Measurements from ENCODE around the gene ZBTB7A. TPM values are rescaled to one million over a fixed set of nuclear protein-coding genes. Genes with fewer than 3 reads are reported as not detected.

Gene ZBTB7A
- total RNA-seq, 1 donor from 2014 or later, result 19.1 TPM

DNA sequence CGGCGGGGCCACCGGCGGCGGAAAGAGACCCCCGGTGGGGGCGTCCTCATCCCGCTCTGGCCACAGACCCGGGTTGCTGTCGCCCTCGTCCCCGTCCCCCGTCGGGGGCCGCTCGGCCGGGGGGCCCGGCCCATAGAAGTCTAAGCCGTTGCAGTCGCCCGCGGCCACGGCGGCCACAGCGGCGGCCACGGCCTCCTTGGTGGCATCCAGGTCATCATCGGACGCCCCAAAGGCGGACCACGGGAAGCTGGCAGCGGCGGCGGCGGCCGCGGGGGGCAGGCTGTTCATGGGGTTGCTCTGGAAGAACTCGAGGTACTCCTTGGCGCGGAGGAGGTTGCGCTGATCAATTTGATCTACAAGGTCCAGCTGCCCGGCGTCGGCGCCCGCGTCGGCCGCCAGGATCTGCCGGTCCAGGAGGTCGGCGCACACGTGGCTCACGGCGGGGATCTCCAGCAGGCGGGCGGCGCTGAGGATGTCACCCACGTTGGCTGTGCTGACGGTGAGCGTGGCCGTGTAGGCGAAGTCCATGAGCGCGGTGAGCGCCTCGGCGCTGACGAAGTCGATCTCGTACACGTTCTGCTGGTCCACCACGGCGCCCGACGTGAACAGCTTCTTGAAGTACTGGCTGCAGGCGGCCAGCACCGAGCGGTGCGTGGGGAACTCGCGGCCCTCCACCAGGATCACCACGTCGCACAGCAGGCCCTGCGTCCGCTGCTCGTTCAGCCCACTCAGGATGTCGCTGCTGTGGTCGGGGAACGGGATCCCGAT lies 12.1 kb downstream of the ZBTB7A start:
- no peaks in the 10 kb centered on the region for H3K9me3 Mint-ChIP-seq (ENCODE audit: low read depth)
- TF ChIP-seq CTCF (IDR thresholded peaks at IDR 0.05; ENCODE audit: unreplicated experiment), result no peak

DNA sequence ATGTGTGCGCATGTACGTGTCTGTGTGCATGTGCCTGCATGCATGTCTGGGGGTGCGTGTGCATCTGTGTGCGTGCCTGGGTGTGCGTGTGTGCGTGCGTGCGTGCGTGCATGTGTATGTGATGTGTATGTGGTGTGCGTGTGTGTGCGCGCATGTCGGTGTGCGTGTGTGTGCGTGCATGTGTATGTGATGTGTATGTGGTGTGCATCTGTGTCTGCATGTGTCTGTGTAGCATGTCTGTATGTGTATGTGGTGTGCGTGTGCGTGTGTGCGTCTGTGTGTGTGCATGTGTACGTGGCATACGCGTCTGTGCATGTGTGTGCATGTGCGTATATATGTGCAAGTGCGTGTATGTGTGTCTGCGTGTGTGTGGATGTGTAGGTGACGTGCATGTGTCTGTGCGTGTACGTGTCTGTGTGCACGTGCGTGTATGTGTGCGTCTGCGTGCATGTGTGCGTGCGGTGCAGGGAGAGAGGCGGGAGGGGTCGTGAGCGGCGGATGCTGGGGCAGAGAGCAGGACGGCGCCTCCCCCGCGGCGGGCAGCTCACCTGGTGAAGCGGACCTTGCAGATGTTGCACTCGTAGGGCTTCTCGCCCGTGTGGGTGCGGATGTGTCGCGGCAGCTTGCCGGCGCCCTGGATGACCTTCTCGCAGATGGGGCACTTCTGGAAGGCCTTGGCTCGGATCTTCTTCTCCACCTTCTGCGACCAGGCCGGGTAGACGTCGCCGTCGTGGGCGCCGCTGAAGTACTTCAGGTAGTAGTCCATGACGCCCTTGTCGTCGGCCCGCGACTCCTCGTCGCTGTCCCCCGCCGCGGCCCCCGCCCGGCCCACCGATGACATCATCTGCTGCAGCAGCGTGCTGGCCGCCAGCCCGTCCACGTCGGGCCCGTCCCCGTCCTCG lies 13.0 kb downstream of the ZBTB7A start:
- no peak for TF ChIP-seq CTCF (IDR thresholded peaks at IDR 0.05; ENCODE audit: unreplicated experiment)
- no peaks in the 10 kb centered on the region for H3K9me3 Mint-ChIP-seq (ENCODE audit: low read depth)
- peaks cover 26% of the 10 kb centered on the region for H3K36me3 Mint-ChIP-seq (ENCODE audit: insufficient read depth)
- H3K27ac Mint-ChIP-seq, result no peak overlapping the region
- H3K4me1 Mint-ChIP-seq (ENCODE audit: low read depth), result peaks cover 6% of the 10 kb centered on the region
- no peak overlapping the region for H3K4me3 Mint-ChIP-seq (ENCODE audit: low read depth)
- H3K27me3 Mint-ChIP-seq, result no peaks in the 10 kb centered on the region
- no peak for DNase-seq (ENCODE audit: low spot score, unreplicated experiment)

More for the DNA sequence above, 12.1 kb downstream of the ZBTB7A start:
- no peak for DNase-seq (ENCODE audit: low spot score, unreplicated experiment)
- Mint-ChIP-seq H3K36me3 (ENCODE audit: insufficient read depth) (peaks cover 25% of the 10 kb centered on the region), H3K4me1 (ENCODE audit: low read depth) (peaks cover 6% of the 10 kb centered on the region), H3K27ac (no peak overlapping the region), H3K27me3 (no peaks in the 10 kb centered on the region), H3K4me3 (ENCODE audit: low read depth) (no peak overlapping the region)

DNA sequence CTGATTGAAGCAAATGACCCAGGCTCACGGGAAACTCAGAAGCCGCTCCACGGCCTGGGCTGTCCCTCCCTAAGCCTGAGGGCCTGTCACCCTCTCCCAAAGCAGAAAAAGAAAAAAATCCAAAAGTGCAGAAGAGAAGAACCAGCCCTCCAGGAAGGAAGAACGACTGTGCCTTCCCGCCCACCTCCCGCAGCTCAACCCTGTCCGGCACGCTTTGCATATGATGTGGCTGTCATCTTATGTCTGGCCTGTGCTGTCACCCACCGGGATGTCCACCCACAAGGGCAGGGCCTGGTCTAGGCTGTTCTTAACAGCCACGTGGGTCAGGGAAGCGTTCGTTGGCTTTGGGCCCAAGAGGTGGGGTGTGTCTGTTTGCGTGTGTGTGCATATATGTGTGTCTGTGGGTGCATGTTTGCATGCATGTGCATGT lies 13.7 kb downstream of the ZBTB7A start:
- Mint-ChIP-seq H3K4me3 (ENCODE audit: low read depth) (no peak overlapping the region), H3K27me3 (no peaks in the 10 kb centered on the region), H3K36me3 (ENCODE audit: insufficient read depth) (peaks cover 26% of the 10 kb centered on the region), H3K4me1 (ENCODE audit: low read depth) (peaks cover 6% of the 10 kb centered on the region), H3K27ac (peak overlapping the region; percentile 84), H3K9me3 (ENCODE audit: low read depth) (no peaks in the 10 kb centered on the region)
- DNase-seq (ENCODE audit: low spot score, unreplicated experiment), result no peak
- no peak for TF ChIP-seq CTCF (IDR thresholded peaks at IDR 0.05; ENCODE audit: unreplicated experiment)

GRCh38 chr19:4052114-4052992 lies 14.3 kb downstream of the ZBTB7A start:
- no peak for TF ChIP-seq CTCF (IDR thresholded peaks at IDR 0.05; ENCODE audit: unreplicated experiment)
- Mint-ChIP-seq H3K9me3 (ENCODE audit: low read depth) (no peaks in the 10 kb centered on the region), H3K36me3 (ENCODE audit: insufficient read depth) (peaks cover 26% of the 10 kb centered on the region), H3K4me3 (ENCODE audit: low read depth) (no peak overlapping the region), H3K27ac (peak overlapping the region; percentile 84), H3K27me3 (no peaks in the 10 kb centered on the region), H3K4me1 (ENCODE audit: low read depth) (peaks cover 6% of the 10 kb centered on the region)
- DNase-seq (ENCODE audit: low spot score, unreplicated experiment), result no peak

Data from progenitor cell of endocrine pancreas (in vitro differentiated cells).